ENCODE data around the gene FAM221B. TPM values are rescaled to one million over a fixed set of nuclear protein-coding genes. Genes with fewer than 3 reads are reported as not detected.

Gene FAM221B
- polyA plus RNA-seq, 10 donors: 0.08 to 0.52 (median 0.21) TPM; not detected in 2

GRCh38 chr9:35847792-35848572 is 19.4 kb upstream of the FAM221B start:
- DNase-seq: peak in 2 of 3 donors; percentile 36 to 72

DNA sequence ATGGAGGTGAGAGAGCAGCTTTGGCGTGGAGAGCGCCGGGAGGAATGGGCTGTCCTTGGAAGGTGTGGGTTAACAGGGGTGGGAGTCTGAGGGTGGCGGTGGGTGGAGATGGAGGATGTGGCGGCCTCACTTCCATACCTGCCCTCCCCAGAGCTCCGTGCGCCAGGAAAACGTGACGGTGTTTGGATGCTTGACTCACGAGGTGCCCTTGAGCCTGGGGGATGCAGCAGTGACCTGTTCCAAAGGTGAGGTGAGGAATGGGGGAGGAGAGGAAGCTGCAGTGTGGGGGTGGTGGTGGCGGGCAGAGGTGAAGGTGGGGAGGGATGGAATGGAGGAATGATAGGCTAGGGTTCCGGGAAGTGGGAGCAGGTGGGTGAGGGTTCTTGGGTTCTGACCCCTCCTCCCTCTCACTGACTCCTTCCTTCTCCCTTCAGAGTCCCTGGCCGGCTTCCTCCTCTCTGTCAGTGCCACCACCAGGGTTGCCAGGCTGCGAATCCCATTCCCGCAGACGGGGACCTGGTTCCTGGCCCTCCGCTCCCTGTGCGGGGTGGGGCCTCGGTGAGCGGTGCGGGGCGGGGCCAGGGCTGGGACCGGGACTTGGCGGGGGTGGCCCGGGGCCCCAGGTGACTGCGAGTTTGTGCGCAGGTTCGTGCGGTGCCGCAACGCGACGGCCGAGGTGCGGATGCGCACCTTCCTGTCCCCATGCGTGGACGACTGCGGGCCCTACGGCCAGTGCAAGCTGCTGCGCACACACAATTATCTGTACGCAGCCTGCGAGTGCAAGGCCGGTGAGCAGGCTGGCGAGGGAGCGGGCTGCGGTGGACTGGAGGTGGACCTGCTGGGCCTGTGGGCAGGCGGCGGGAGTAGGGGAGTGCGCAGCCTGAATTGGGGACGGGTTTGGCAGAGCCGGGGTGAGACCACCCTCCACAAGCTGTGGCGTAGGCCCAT is 17.6 kb upstream of the FAM221B start:
- no peak for DNase-seq

DNA sequence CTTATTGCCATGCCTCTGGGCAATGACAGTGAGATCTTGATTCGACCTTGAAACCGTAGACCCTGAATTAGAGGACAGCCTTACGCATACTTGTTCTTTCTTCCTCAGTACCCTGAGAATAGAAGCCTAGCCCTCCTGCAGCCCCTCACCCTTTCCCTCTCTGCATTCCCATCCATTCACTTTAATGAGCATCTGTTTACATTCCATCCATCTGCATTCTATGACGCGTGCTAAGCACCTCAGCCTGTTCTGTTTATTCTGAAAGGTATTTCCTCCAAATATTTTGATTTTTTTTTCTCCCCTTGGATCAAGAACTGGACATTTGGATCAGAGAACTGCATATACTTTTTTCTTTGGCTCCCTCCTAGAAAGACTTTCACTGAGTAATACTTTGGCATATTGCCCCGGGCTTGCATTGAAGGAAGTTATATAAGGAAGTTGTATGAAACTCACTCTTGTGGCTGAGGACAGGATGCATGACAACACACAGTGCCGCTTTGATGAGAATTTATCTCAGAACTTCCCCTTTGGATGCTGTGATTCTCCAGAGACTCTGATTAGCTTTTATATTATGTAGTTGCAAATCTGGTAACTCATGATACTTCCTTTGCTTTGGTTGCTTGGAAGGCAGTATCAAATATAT is 16.2 kb upstream of the FAM221B start:
- DNase-seq: peak; percentile 91 to 95 (median 92)

DNA sequence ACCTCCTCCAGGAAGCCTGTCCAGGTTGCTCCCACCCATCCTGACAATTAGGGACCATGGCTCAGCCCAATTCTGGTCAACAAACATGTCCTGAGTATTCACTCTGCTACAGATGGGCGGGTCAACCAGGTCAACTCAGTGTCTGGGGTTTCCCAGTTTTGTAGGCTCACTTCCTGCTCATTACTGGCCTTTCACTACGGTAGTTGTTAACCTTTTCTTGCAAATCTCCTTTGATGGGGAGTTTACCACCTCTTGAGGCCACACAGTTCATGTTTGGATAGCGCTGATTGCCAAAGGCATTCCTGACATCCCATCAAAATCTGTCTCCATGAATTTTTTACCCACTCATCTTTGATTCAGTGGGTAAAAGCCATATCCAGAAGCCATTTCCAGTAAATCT is 14.3 kb upstream of the FAM221B start:
- no peak for DNase-seq

- no peak for DNase-seq
Observed at GRCh38 chr9:35842020-35842745, 13.7 kb upstream of the FAM221B start.

- no peak for DNase-seq
Observed at GRCh38 chr9:35841645-35841900, 13.0 kb upstream of the FAM221B start.

DNA sequence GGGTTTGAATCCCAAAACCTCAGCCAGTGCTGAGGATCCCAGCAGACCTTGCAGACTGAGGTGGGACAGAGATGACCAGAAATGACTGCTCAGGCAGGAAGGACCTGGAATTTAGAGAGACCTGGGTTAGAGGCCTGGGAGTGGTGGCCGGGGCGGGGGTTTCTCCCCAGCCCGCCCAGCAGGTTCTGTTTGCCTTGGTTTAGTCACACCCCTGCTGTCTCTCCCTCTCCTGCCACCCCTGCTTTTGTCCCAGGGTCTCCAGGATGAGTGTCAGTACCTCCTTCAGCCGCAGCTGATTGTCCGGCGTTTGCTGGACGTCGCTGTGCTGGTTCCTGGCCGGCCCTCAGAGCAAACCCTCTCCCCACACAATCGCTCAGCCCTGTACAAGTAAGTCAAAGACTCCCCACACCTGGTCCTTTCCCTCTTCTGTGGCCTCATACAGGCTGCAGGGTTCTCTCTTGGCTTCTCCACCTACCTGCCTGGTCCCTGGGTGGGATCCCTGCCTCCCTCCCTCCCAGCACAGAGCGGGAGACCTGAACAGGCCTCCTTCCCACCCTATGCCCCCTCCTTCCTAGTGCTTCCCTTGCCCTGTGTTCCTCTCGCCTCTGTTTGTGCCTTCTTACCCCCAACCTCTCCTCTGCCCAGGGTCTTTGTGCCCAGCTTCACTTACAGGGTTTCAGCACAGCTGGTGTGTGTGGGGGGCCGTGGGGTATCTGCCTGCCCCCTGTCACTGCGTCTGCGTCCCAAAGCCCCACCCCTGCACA is 12.5 kb upstream of the FAM221B start:
- DNase-seq: no peak

DNA sequence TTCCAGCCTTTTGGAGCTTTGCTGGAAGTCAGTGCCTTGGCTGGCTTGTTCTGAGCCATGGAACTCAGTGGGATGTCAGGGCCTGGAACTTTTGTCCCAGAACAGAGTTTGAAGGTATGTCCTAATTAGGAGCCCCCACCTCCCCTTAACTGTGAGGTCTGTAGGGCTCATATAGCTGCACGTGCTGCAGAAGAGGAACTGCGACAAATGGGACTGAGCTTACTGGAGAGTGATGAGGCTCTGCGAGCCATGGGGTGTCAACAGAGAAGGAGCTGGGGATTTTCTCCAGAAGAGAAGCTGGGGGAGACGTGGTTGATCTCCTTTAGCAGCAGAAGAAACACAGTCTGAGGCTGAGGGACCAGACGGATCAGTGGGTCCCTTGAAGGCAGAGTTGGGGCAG is 11.4 kb upstream of the FAM221B start:
- no peak for DNase-seq

GRCh38 chr9:35836595-35836994 is 8.1 kb upstream of the FAM221B start:
- DNase-seq: no peak

GRCh38 chr9:35835766-35836165 is 7.2 kb upstream of the FAM221B start:
- no peak for DNase-seq

GRCh38 chr9:35835216-35835632 is 6.7 kb upstream of the FAM221B start:
- no peak for DNase-seq

DNA sequence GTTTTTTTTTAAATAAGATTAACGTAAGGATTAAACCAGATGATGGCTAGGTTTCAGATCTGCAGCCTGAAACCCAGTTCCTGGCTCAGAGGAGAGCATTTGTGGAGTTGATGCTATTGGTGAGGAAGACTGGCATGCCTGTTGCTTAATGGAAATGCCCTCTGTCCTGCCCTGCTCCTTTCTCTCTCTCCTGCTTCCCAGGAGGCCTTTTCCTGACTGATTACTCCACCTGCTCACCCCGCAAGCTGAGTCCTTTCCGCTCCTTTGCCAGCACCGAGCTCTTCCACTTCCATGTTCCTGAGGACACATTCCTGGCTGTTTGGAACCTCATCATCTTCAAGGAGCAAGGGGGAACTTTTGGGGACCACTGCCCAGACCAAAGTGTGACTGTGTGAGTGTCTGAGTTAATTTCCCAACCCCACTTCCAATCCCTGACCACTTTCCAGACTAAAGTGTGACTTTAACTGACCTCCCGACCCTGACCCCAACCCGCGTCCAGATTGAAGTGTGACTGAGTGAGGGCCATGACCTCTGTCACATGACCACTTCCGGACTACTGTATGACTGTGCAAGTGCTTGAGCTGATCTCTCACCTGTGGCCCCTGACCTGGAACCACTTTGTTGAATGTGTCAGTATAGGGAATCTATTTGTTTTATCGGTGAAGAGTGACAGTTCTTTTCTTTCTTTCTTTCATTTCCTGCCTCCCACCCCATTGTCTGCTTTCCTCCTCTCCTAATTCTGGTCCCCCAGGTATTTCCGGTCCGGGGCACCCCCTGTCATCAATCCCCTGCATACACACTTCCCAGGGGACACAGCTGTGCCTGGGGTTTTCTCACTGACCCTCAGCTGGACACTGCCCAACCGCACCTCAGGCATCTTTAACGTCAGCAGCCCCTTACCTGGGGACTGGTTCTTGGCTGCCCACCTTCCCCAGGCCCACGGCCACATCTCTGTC is 6.0 kb upstream of the FAM221B start:
- no peak for DNase-seq

- no peak for DNase-seq
Observed at GRCh38 chr9:35832814-35833213, 4.3 kb upstream of the FAM221B start.

DNA sequence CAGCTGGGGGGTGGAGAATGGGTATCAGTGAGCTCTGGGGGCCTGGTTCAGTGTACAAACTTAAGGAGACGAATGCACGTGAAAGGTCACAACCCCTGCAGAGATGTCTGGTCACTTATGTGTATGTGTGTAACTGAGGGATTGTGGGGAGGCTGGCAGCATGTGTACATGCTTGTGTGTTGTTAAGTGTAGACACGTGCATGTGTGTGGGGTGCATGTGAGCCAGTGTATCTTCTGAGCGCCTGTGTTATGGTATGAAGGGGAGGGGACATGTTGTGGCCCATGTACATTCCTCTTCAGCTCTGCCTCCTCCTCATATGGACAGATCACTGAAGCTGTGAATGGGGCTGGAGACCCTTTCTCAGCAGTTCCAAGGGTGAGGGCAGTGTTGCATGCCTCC is 2.5 kb upstream of the FAM221B start:
- DNase-seq: no peak

DNA sequence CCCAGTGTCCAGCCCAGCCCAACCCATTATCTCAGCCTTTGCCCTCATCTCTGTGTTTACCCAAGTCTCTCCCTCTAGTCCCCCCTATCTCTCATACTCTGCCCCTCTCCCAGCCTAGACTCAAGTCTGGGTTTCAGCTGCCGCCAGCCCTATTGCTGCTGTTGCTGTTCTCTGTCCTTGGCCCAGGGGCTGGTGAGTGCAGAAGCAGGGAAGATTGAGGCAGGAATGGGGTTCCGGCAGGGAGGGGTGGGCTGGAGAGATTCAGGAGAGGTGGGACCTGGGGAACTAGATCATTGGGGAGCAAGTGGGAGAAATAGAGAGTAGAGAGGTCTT is 1.2 kb upstream of the FAM221B start:
- DNase-seq: no peak

- DNase-seq: peak; percentile 95 to 98 (median 96)
Observed at GRCh38 chr9:35829084-35829763, 692 bp upstream of the FAM221B start, which contains the start of gene TMEM8B. TSS of gene TMEM8B (plus strand) at chr9:35829228. CDS start at chr9:35829448, 220 bp downstream.

DNA sequence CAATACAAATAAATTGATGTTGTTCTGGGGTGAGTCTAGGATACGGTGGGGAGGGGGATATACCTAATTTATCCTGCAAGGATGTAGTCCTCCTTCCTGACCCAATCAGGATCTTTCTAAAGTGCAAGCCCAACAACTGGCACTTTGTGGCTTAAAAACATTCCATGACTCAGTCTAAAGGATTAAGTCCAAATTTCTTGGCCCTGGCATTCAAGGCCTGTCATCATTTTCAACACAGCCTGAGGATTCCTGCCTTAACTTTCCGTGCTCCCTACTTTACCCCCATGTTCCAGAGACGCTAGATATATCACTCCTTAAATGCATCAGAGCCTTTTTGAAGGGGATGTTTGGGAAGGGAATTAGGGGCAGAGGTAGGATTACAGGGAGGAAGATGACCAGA is 1.0 kb downstream of the FAM221B start:
- DNase-seq: no peak

GRCh38 chr9:35826071-35826701 is 2.3 kb downstream of the FAM221B start:
- DNase-seq: peak in 2 of 3 donors; percentile 52 to 76

DNA sequence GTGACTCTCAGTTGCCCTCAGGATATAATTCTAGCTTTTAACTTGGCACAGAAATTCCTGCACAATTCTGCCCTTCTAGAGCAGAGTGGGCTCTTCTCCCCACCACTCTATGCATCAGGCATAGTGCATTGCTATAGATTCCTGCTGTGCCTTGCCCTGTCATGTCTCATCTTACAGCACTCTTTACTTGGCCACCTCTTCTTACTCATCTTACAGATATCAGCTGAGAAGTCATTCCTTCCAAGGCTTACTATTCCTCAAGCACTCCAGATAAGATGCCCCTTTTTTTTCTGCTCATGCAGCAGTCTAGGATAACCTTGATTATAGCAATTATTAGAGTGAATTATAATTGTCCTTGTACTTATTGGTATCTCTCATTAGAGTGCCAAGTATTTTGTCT is 5.6 kb downstream of the FAM221B start:
- no peak for DNase-seq

Measured in muscle of back (tissue), 11 donors.